ENCODE data around the gene KCNQ1. TPM values are rescaled to one million over a fixed set of nuclear protein-coding genes. Genes with fewer than 3 reads are reported as not detected.

KCNQ1 gene
- polyA plus RNA-seq, 1 donor from 2014 or later: not detected

GRCh38 chr11:2557381-2557780 is 112.6 kb downstream of the KCNQ1 start:
- Histone ChIP-seq H3K27me3 (ENCODE audit: insufficient read depth, low read depth, low read length) (no peaks in the 10 kb centered on the region), H3K9me3 (ENCODE audit: low read length) (no peaks in the 10 kb centered on the region), H3K36me3 (ENCODE audit: insufficient read depth, low read length) (no peaks in the 10 kb centered on the region), H3K9ac (ENCODE audit: low read length) (no peak overlapping the region), H3K4me2 (ENCODE audit: low read length) (no peak overlapping the region), H4K20me1 (ENCODE audit: insufficient read depth) (no peaks in the 10 kb centered on the region), H3K9me2 (ENCODE audit: insufficient read depth, low read length) (no peaks in the 10 kb centered on the region), H3K4me3 (ENCODE audit: low read length) (no peak overlapping the region), H3F3A (ENCODE audit: insufficient read depth, low read length, poor library complexity, severe bottlenecking) (no peaks in the 10 kb centered on the region), H2AFZ (ENCODE audit: low read depth, low read length) (no peak overlapping the region), H3K79me2 (replicated peaks; ENCODE audit: insufficient read depth, low read length) (no peaks in the 10 kb centered on the region), H3K27ac (ENCODE audit: low read length) (no peak overlapping the region)
- TF ChIP-seq EZH2 (IDR thresholded peaks at IDR 0.05; ENCODE audit: borderline replicate concordance, insufficient read depth, low read length, poor library complexity, severe bottlenecking) (no peak), RAD21 (conservative IDR thresholded peaks at IDR 0.05) (no peak), REST (IDR thresholded peaks at IDR 0.05; ENCODE audit: borderline replicate concordance) (no peak), EP300 (conservative IDR thresholded peaks at IDR 0.05; ENCODE audit: poor library complexity, severe bottlenecking) (no peak), SMC3 (conservative IDR thresholded peaks at IDR 0.05; ENCODE audit: poor library complexity) (no peak), TAF1 (IDR thresholded peaks at IDR 0.05; ENCODE audit: low read depth) (no peak), CTCF (IDR thresholded peaks at IDR 0.05; ENCODE audit: poor library complexity, severe bottlenecking) (no peak), POLR2AphosphoS5 (IDR thresholded peaks at IDR 0.05) (no peak), MXI1 (conservative IDR thresholded peaks at IDR 0.05; ENCODE audit: poor library complexity, severe bottlenecking) (no peak)

- Histone ChIP-seq H3K4me2 (ENCODE audit: low read length) (no peak overlapping the region), H3K9ac (ENCODE audit: low read length) (no peak overlapping the region), H3K9me3 (ENCODE audit: low read length) (no peaks in the 10 kb centered on the region), H4K20me1 (ENCODE audit: insufficient read depth) (no peaks in the 10 kb centered on the region), H3K27ac (ENCODE audit: low read length) (no peak overlapping the region), H2AFZ (ENCODE audit: low read depth, low read length) (no peak overlapping the region), H3K36me3 (ENCODE audit: insufficient read depth, low read length) (no peaks in the 10 kb centered on the region), H3F3A (ENCODE audit: insufficient read depth, low read length, poor library complexity, severe bottlenecking) (no peaks in the 10 kb centered on the region), H3K79me2 (replicated peaks; ENCODE audit: insufficient read depth, low read length) (no peaks in the 10 kb centered on the region), H3K9me2 (ENCODE audit: insufficient read depth, low read length) (no peaks in the 10 kb centered on the region), H3K4me3 (ENCODE audit: low read length) (no peak overlapping the region), H3K27me3 (ENCODE audit: insufficient read depth, low read depth, low read length) (no peaks in the 10 kb centered on the region)
- TF ChIP-seq POLR2AphosphoS5 (IDR thresholded peaks at IDR 0.05) (no peak), REST (IDR thresholded peaks at IDR 0.05; ENCODE audit: borderline replicate concordance) (no peak), RAD21 (conservative IDR thresholded peaks at IDR 0.05) (no peak), MXI1 (conservative IDR thresholded peaks at IDR 0.05; ENCODE audit: poor library complexity, severe bottlenecking) (no peak), CTCF (IDR thresholded peaks at IDR 0.05; ENCODE audit: poor library complexity, severe bottlenecking) (no peak), TAF1 (IDR thresholded peaks at IDR 0.05; ENCODE audit: low read depth) (no peak), SMC3 (conservative IDR thresholded peaks at IDR 0.05; ENCODE audit: poor library complexity) (no peak), EZH2 (IDR thresholded peaks at IDR 0.05; ENCODE audit: borderline replicate concordance, insufficient read depth, low read length, poor library complexity, severe bottlenecking) (no peak), EP300 (conservative IDR thresholded peaks at IDR 0.05; ENCODE audit: poor library complexity, severe bottlenecking) (no peak)
These were observed 113.6 kb downstream of the KCNQ1 start for GRCh38 chr11:2558397-2558796.

Measured in neural cell (in vitro differentiated cells).